HG02973 (cell line): ENCODE results near the gene LCLAT1.

Experiments
- ATAC-seq: cut with Tn5 transposase; IDR thresholded peaks from one replicate; pipeline ENCODE4 v1.9.1; 2021; ENCODE audit warnings: moderate library complexity; ENCODE audit not compliant: unreplicated experiment

The LCLAT1 gene

DNA sequence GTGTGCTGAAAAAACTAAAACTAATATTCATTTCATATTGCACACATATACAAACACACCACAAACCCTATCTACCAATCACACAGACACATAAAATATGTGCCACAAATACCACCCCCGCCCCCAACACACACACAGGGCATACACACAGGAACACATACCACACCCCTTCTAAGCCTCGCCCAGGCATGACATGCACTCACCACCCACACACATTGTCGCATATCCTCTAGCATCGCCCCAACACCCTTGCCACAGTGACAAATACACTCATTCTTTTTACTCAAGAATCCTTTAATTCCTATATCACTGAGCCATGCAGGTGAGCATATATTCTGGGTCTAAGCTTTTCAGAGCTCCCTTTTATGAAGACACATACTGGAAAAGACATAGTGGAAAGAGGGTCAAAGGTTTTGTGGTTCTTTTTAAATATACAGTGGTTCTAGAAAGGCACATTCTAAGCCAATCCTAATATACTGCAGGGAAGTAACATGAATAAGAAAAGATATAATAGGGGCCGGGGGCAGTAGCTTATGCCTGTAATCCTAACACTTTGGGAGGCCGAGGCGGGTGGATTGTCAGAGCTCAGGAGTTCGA is 24.5 kb upstream of the LCLAT1 start:
- peak; percentile 83 for ATAC-seq

GRCh38 chr2:30424231-30424630 is 22.8 kb upstream of the LCLAT1 start:
- no peak for ATAC-seq

DNA sequence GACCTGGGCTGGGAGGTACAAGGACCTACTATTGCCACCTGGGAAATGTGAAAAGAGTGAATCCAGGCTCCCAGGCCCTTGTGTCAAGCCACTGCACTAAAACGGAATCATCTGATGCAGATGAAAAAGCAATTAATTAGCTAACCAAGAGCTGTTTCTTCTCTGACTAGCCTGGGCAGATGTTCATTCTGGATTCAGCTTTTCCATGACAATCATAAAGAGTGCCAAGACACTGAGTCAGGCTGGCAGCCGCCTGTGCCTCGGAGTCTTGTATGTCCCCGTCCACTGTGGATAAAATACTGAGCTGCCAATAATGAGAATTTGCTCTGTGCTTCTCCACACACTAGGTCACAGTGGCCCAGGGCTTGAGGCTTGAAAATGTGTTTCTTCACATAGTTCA is 21.7 kb upstream of the LCLAT1 start:
- ATAC-seq, result no peak

DNA sequence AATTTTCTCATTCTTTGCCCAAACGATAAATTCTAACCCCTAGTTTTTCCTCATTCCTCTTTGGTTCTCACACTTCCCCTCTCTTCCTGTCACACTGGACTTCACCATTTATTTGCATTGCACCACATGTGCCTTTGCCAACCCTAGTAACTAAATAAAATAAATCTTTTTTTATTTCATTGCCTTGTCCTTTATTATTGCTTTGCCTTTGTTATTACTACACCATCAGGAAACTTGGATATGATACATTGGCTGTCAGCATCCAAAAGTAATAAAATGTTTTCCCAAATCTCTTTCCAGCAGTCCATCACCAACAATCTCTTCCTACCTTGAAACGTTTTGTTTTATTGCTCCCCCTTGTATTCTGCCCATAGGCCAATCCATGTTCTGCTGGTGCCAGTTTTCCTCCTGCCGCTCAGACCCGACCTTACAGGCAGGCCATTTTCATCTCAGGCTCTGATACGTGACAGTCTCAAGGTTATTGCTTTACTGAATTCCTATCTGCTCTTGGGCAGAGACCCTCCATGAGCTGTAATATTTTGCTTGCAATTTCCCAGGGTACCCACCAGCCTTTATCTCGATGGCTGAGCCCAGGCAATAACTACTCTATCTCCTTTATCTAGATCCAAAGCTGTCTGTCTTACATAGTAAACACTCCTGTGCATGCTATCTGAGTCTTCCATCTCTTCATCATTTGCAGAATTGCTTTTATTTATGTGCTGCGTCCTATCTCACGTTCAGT is 19.3 kb upstream of the LCLAT1 start:
- no peak for ATAC-seq

DNA sequence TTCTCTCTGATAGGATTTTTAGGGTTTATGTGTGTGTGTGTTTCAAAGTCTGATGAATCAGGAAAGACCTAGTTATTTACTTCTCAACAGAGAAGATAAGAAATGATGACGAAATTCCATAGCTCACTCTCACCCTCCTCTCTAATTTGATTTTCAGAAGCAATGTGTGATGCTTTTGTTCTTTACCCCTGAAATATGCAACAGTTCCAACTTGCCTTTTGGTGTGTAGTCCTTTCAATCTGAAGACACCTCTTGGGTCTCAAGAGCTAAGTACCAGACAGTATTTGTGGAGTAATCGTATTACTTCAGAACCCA is 18.7 kb upstream of the LCLAT1 start:
- no peak for ATAC-seq

DNA sequence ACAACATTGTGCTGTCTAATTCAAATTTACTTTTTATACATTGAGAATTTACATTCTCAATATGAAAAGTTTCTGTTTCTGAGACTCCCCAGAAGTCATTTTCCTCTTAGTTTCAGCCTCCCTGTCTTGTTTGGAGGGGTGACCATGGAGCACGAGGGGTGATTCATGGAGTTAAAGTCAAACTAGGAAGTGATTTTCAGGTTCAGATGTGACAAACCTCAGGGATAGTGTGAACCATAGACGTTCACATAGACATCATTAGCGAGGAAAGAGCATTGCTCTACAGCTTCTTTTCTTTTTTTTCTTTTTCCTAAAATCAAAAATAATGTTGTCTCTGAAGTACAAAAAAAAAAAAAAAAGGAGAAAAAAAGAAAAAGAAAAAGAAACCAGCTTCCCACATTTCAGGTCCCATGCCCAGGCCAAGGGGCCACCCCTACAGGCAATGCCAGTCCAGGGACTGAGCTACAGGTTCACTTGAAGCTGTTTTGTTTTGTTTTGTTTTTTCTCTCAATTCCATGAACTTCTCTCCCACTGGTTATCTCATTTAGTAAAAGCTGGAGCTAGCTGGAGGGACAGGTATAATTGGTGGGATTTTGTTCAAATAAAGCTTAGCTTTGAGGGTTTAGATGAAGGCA is 18.1 kb upstream of the LCLAT1 start:
- ATAC-seq, result no peak

DNA sequence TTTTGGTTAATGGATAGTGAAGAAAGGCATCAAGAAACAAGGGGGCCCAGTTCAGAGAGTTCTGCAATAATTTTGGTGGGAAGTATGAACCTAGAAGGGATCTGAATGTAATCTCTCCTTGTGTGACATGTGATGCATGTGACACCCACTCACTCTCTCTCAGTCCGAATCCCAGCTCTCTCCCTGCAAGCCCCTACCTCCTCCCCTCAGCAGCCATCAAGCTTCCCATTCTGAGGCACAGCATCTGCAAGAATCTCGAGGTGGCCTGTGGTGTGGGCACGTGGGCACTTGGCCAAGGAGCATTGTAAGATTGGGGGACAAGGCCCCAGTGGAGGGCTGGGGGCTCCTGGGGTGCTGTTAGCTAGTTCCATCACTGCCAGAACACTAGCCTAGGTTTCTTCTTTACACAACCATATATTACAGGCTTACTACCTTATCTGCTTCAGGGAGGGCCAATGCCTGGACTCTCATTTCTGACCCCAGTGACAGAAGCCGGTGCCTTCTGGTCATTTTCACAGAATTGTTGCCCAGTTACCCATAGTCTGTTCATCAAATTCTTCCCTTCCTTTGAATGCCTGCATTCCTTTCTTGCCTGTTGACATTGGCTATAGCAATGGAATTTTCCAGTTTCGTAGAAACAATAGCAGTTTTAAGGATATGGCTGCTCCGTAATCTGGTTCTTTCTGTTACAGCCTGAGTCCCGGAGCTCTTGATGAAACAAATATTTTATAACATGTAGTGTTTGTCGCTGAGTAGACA is 13.3 kb upstream of the LCLAT1 start:
- no peak for ATAC-seq

GRCh38 chr2:30434708-30435107 is 12.3 kb upstream of the LCLAT1 start:
- no peak for ATAC-seq

- no peak for ATAC-seq
Observed at GRCh38 chr2:30436859-30437435, 10.1 kb upstream of the LCLAT1 start.

GRCh38 chr2:30437809-30438548 is 9.1 kb upstream of the LCLAT1 start:
- ATAC-seq, result no peak

GRCh38 chr2:30439296-30439695 is 7.8 kb upstream of the LCLAT1 start:
- ATAC-seq, result no peak

GRCh38 chr2:30439879-30440278 is 7.2 kb upstream of the LCLAT1 start:
- ATAC-seq, result no peak

DNA sequence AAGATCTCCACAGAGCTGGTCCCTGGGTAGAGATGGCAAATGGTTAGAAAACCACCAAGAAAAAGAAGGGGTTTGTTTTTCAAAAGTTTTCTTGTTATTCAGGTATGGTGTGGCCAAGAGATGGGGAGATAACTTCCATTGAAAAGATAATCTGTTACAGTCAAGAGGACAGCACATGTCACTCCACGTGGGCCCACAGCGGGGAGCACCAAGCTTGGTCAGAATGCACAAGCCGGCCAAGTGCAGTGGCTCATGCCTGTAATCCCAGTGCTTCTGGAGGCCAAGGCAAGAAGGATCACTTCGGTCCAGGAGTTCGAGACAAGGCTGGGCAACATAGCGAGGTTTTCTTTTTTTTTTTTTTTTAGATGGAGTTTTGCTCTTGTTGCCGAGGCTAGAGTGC is 6.0 kb upstream of the LCLAT1 start:
- ATAC-seq, result no peak

- ATAC-seq, result no peak
Observed at GRCh38 chr2:30443081-30443480, 4.0 kb upstream of the LCLAT1 start.

DNA sequence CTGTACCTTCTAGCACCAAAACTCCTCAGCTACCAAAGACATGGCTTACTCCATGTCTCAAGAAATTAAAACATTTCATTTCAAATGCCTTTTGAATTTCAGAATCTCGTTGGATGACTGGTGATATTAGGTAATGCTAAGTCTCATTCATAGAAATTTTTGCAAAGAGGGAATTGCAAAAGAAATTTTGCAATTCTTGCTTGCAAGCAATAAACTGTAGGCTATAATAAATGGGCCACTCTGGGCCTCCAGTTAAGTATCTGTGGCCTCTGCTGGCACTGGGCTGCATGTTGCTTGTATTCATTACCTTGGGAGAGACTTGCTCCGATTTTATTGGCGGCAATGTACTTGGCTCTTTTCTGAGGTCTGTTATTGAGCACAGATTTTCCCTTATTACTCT is 2.8 kb upstream of the LCLAT1 start:
- no peak for ATAC-seq

DNA sequence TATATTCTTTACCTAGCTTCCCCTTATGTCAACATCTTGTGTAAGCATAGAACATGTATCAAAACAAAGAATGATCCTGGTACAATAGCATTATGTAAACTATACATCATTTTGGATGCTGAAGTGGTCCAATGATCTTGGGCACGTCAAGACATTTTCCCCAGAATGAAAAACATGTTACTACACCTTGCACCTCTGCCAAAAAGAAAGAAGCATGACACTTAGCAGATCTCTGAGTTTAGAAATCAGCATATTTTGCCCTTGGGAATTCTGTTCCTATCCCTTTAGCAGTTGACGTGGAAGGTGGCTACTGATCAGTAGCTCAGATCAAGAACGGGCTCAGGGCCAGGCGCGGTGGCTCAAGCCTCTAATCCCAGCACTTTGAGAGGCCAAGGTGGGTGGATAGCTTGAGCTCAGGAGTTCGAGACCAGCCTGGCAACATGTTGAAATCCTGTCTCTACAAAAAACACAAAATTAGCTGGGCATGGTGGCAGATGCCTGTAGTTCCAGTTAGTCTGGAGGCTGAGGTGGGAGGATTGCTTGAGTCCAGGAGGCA is 1.7 kb upstream of the LCLAT1 start:
- no peak for ATAC-seq

DNA sequence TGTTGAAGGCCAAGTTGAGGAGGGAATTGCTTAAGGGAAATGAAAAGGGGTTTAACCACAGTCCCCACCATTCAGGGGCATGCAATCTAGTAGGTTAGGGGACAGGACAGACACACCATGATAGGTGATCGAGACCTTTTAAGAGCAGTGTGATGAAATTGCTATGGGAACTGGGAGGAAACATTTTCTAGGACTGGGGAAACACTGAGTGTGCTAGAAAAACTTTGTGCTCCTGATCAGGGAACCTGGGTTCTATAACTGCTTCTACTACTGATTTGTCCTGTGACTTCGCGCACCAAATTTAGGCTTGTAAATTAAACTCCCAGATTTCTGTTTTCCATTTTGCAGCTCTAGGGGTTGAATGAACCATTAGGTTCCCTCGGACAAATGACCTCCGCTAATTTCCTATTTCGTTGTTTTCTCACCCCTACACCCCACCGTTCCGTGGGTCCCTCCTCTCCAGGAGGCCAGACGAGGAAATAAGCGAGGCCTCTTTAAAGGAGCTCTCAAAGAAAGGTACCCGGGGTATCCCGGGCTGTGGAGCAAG is 371 bp upstream of the LCLAT1 start:
- peak; percentile 25 for ATAC-seq

DNA sequence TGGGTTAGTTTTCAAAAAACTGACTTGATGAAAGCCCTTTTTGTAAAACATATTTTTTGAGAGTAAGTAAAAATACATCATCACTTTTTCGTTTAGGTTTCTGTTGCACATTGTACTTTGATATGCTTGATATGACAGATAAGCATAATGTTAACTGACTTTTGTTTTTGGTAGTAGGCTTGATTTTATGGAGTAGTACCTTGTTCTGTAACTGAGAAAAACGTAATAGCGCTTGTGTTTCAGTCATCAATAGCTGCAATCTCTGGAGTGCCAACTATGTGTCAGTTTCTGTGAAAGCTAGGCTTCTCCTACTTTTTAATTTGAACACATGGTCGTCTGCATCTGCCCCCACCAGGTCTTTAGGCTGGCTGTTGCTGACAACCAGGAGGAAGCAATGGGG is 1.3 kb downstream of the LCLAT1 start:
- ATAC-seq, result no peak

DNA sequence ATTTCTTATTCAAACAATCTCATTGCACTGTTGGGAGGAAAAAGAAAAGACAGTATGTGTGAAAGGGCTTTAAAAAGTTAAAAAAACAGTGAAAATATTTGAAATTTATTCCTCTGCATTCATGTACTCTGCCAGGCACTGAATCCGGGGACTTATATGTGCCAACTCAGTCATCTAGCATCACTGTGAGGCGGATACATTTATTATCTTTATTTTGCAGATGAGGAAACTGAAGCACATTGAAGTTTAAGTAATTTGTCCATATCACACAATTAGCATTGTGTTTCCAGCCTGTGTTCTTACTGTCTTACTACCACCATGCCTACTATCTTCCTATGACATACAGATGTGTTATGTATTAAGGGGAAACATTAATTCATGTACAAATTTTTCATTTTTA is 1.8 kb downstream of the LCLAT1 start:
- ATAC-seq, result no peak

DNA sequence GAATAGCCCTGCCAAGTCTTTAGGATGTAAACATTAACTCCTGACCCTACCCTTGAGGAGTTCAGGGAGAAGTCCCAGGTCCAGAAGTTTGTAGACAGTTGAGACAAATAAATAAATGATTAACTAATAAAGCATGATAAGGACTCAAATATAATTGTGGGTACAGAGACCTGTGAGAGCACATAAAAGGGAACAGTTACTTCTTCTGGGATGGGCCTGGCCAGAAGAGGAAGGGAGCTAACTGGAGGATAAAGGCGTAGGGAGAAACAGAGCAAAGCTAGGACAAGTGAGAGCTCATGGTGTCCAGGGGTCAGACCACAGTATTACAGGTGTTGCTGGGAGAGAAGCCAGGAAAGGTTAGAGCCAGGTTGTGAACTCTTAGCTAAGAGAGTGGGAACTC is 3.0 kb downstream of the LCLAT1 start:
- ATAC-seq, result no peak
